Endodermal cell (in vitro differentiated cells): ENCODE measurements around the gene HAX1. TPM values are rescaled to one million over a fixed set of nuclear protein-coding genes. Genes with fewer than 3 reads are reported as not detected.
"Not testable (repeated sequence)": the region's sequence is repeated elsewhere in the genome, so short reads cannot be mapped to it uniquely, and the experiment has no call there.

Experiments
- DNase-seq: peaks from one replicate; pipeline ENCODE4 v3.0.0-alpha.2; 2017
- H3K27ac ChIP-seq: 2 replicates; pipeline ENCODE4 v1.5.1; 2013; ENCODE audit warnings: mild to moderate bottlenecking, low read depth, low read length, moderate library complexity
- H3K27me3 ChIP-seq: 2 replicates; pipeline ENCODE4 v1.6.1; 2013; ENCODE audit warnings: mild to moderate bottlenecking, low read length, moderate library complexity; ENCODE audit not compliant: insufficient read depth, control insufficient read depth, poor library complexity, severe bottlenecking
- H3K36me3 ChIP-seq: 2 replicates; pipeline ENCODE4 v1.7.0; 2013; ENCODE audit warnings: mild to moderate bottlenecking, low read length, moderate library complexity; ENCODE audit not compliant: control insufficient read depth, insufficient read depth
- H3K4me1 ChIP-seq: one replicate; pipeline ENCODE4 v1.7.0; 2013; ENCODE audit warnings: low read length; ENCODE audit not compliant: control insufficient read depth, insufficient read depth
- H3K4me3 ChIP-seq: 2 replicates; pipeline ENCODE4 v1.5.1; 2013; ENCODE audit warnings: mild to moderate bottlenecking, low read length, moderate library complexity
- H3K9ac ChIP-seq: 2 replicates; pipeline ENCODE4 v1.6.1; 2013; ENCODE audit warnings: mild to moderate bottlenecking, low read length, moderate library complexity; ENCODE audit not compliant: poor library complexity, severe bottlenecking; ENCODE audit errors: extremely low read depth
- H3K9me3 ChIP-seq: 2 replicates; pipeline ENCODE4 v1.6.1; 2013; ENCODE audit warnings: mild to moderate bottlenecking, low read length, moderate library complexity; ENCODE audit not compliant: control insufficient read depth
- H3K27ac Mint-ChIP-seq: 2 replicates; pipeline ENCODE4 v1.8.0; 2020; ENCODE audit warnings: mixed read lengths
- H3K27me3 Mint-ChIP-seq: 2 replicates; pipeline ENCODE4 v1.8.0; 2021; ENCODE audit warnings: mild to moderate bottlenecking, mixed read lengths; ENCODE audit not compliant: insufficient read depth
- H3K36me3 Mint-ChIP-seq: 2 replicates; pipeline ENCODE4 v1.8.0; 2020; ENCODE audit warnings: low read depth, mixed read lengths
- H3K4me1 Mint-ChIP-seq: 2 replicates; pipeline ENCODE4 v1.8.0; 2020; ENCODE audit warnings: mixed read lengths
- H3K4me3 Mint-ChIP-seq: 2 replicates; pipeline ENCODE4 v1.8.0; 2020; ENCODE audit warnings: mild to moderate bottlenecking, moderate library complexity, mixed read lengths
- H3K9me3 Mint-ChIP-seq: 2 replicates; pipeline ENCODE4 v1.8.0; 2020; ENCODE audit warnings: mild to moderate bottlenecking, mixed read lengths
- CTCF ChIP-seq: fragments of 200-600 bp; sonication (generic); conservative IDR thresholded peaks from 2 replicates; pipeline ENCODE4 v1.5.0; 2021; ENCODE audit warnings: antibody characterized with exemption, mild to moderate bottlenecking
- whole genome bisulfite sequencing, 2 experiments: methylation state at CpG; one replicate each; pipeline versions ENCODE4 v1.1.5 to v1.1.7; 2013; ENCODE audit warnings: missing lambda C conversion rate in 2 of 2, mixed read lengths in 1 of 2; ENCODE audit not compliant: insufficient coverage in 1 of 2, insufficient read length in 1 of 2; 5-methylcytosine and 5-hydroxymethylcytosine counted together
- total RNA-seq, 2 donors: library from RNA; stranded (reverse); fragmentation: NEBNext Ultra II Directional in 1 of 2; extraction: Animal tissue kit (Norgen Biotek cat#: 25700) in 1 of 2; gene quantifications; 2 replicates in 1 of 2; 3 replicates in 1 of 2; pipeline ENCODE4 v1.2.1, GENCODE V29; 2021

The HAX1 gene
- total RNA-seq, 2 donors from 2014 or later = 55.7 to 59.4 TPM

- TF ChIP-seq CTCF = no peak
- H3K4me1 ChIP-seq = no peaks in the 10 kb centered on the region
- no peak overlapping the region for H3K27ac ChIP-seq
- H3K9ac ChIP-seq = no peak overlapping the region
- no peaks in the 10 kb centered on the region for H3K27me3 ChIP-seq
- H3K36me3 Mint-ChIP-seq = peaks cover 49% of the 10 kb centered on the region
- 96% methylated on average over 4 of the region's 5 CpGs; no CpG with 5 or more reads in 1 of the 2 experiments for WGBS, 2 experiments
- H3K9me3 Mint-ChIP-seq = no peaks in the 10 kb centered on the region
- peak overlapping the region; percentile 74 for H3K27ac Mint-ChIP-seq
- no peak overlapping the region for H3K4me3 Mint-ChIP-seq
- H3K4me3 ChIP-seq = no peak overlapping the region
- H3K36me3 ChIP-seq = peaks cover 54% of the 10 kb centered on the region
- no peaks in the 10 kb centered on the region for H3K9me3 ChIP-seq
- H3K4me1 Mint-ChIP-seq = peaks cover 8% of the 10 kb centered on the region
- no peaks in the 10 kb centered on the region for H3K27me3 Mint-ChIP-seq
- DNase-seq = no peak
These were observed 1.6 kb upstream of the HAX1 start for GRCh38 chr1:154270833-154271232.

- H3K9ac ChIP-seq = peak overlapping the region; percentile 91
- TF ChIP-seq CTCF = no peak
- H3K4me1 ChIP-seq = no peaks in the 10 kb centered on the region
- 44 to 56% methylated on average over 5 to 13 of the region's 13 CpGs for WGBS, 2 experiments
- peak overlapping the region; percentile 100 for H3K4me3 ChIP-seq
- Mint-ChIP-seq H3K9me3 (no peaks in the 10 kb centered on the region), H3K4me1 (peaks cover 8% of the 10 kb centered on the region), H3K27me3 (no peaks in the 10 kb centered on the region), H3K4me3 (peak overlapping the region; percentile 97), H3K27ac (peak overlapping the region; percentile 97), H3K36me3 (peaks cover 43% of the 10 kb centered on the region)
- no peaks in the 10 kb centered on the region for H3K9me3 ChIP-seq
- H3K27me3 ChIP-seq = no peaks in the 10 kb centered on the region
- H3K27ac ChIP-seq = peak overlapping the region; percentile 84
- peaks cover 47% of the 10 kb centered on the region for H3K36me3 ChIP-seq
- DNase-seq = no peak
These were observed 652 bp downstream of the HAX1 start for GRCh38 chr1:154272999-154273563.

GRCh38 chr1:154276797-154277196, 4.4 kb downstream of the HAX1 start:
- no peaks in the 10 kb centered on the region for H3K9me3 Mint-ChIP-seq

GRCh38 chr1:154287591-154287990, 15.2 kb downstream of the HAX1 start:
- H3K9me3 Mint-ChIP-seq, H3K4me3 Mint-ChIP-seq, H3K4me3 ChIP-seq, H3K9me3 ChIP-seq, H3K36me3 Mint-ChIP-seq, H3K27me3 ChIP-seq, H3K36me3 ChIP-seq, H3K27me3 Mint-ChIP-seq, H3K9ac ChIP-seq, DNase-seq, H3K4me1 ChIP-seq, H3K27ac Mint-ChIP-seq, H3K27ac ChIP-seq: not testable (repeated sequence)
- H3K4me1 Mint-ChIP-seq = peaks cover 10% of the 10 kb centered on the region
- WGBS, 2 experiments = 97% methylated on average over 19 of the region's 30 CpGs; no CpG with 5 or more reads in 1 of the 2 experiments

More at GRCh38 chr1:154276797-154277196, 4.4 kb downstream of the HAX1 start:
- Histone ChIP-seq H3K9me3 (no peaks in the 10 kb centered on the region), H3K4me1 (no peaks in the 10 kb centered on the region), H3K9ac (no peak overlapping the region), H3K36me3 (peaks cover 19% of the 10 kb centered on the region), H3K27ac (no peak overlapping the region), H3K27me3 (no peaks in the 10 kb centered on the region), H3K4me3 (no peak overlapping the region)
- H3K4me3 Mint-ChIP-seq = no peak overlapping the region
- H3K36me3 Mint-ChIP-seq = peaks cover 23% of the 10 kb centered on the region
- H3K27me3 Mint-ChIP-seq = no peaks in the 10 kb centered on the region
- peak; percentile 71 for TF ChIP-seq CTCF
- no peak overlapping the region for H3K27ac Mint-ChIP-seq
- peak; percentile 68 for DNase-seq
- peaks cover 8% of the 10 kb centered on the region for H3K4me1 Mint-ChIP-seq
- WGBS, 2 experiments = 94 to 98% methylated on average over 2 to 5 of the region's 7 CpGs
